SIG-M5 treated with dmso at 0.1 percent for 504 hours (cell line): ENCODE measurements around the gene MYO1C.
"Not testable (repeated sequence)": the region's sequence is repeated elsewhere in the genome, so short reads cannot be mapped to it uniquely, and the experiment has no call there.

Experiments
- DNase-seq: peaks from one replicate; lab custom pipeline; 2025; ENCODE audit not compliant: unreplicated experiment; lab: John Stamatoyannopoulos, UW

Gene MYO1C

DNA sequence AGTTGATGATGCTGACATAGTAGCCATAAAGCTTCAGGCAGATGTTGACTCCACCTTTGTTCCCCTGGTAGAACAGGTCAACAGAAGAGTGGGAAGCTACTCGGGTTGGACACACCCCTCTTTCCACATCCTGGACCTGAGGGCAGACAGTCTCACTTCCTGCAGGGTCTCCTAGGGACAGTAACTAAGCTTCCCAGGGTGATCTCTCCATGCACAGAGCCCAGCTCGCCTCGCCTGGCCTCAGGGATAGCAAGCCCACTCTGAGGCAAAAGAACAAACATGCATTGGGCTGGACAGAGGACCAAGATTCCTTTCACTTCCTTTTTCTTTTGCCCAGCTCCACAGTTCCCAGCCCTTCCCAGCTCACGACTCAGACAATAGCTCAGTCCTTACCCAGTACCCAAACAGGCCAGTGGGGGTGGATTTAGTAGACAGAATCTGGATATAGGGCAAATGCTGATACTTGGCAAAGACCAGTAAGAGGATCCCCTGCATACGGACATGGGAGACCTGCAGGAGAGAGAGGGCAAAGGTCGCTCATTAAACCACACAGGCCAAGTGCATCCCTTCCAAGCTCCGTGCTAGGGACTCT lies 16.9 kb upstream of the MYO1C start:
- no peak for DNase-seq

- DNase-seq = not testable (repeated sequence)
These were observed 16.2 kb upstream of the MYO1C start for GRCh38 chr17:1508709-1509108.

DNA sequence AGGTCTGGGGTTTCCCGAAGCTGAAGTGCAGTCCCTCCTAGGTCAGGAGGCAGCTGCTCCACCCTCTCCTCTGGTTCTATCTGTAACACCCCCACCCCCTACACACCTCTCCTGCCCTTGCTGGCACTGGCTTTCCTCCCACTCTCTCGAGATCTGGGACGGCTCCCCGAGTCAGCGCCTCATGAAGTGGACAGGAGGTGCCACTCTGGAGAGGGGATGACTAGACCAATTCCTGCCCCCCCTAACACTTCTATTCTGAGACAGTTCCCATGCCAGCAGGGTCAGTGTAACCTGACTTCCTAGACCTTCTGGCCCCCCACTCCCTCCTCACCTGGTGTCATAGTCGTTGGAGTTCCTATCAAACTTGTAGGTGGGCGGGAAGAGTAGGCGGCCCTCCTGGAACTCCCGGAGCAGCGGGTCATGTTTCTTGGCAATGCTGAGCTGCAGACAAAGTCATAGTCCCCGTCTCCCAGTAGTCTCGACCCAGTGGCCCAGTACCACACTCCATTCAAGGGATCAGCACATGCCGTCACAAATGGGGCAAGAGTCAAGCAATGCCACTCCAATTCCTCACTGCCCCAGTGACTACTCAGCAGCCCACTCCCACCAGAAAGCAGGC lies 14.3 kb upstream of the MYO1C start:
- no peak for DNase-seq

- no peak for DNase-seq
These were observed 13.1 kb upstream of the MYO1C start for GRCh38 chr17:1505586-1505985.

- DNase-seq = no peak
These were observed 12.4 kb upstream of the MYO1C start for GRCh38 chr17:1504866-1505265.

GRCh38 chr17:1503699-1504098 lies 11.2 kb upstream of the MYO1C start:
- no peak for DNase-seq

DNA sequence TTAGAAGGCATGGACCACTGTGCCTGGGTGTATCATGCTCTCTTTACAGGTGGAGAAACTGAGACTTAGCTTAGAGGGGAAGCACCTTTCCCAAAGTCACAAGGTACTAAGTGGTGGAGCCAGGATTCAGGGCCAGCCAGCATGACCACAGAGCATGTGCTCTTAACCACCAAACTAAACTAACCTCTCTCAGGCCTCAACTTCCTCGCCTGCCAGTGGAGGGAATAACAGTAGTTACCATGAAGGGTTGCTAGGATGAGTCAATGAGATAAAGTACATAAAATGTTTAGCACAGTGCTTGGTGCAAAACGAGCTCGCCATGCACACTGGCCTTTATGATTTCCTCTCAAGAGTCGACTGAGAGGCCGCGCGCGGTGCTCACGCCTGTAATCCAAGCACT lies 6.4 kb upstream of the MYO1C start:
- DNase-seq = no peak

DNA sequence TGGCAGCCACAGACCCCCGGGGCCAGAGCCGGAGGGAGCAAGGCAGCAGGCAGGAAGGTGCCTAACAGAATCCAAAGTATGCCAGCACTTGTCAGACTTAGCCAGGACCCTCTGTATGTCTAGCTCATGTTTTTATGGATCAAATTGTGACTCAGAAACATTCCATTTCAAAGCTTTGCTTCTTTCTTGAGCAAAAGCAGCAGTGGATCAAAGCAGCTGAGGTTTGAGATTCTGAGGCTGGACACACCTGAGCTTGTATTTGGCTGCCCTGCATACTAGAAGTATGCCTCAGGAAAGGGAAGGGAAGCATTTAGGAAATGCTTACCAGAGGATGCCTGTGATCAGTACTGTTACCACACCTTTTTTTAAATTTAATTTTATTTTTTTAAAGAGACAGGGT lies 5.7 kb upstream of the MYO1C start:
- no peak for DNase-seq

- DNase-seq = no peak
These were observed 5.3 kb upstream of the MYO1C start for GRCh38 chr17:1497831-1498230.

DNA sequence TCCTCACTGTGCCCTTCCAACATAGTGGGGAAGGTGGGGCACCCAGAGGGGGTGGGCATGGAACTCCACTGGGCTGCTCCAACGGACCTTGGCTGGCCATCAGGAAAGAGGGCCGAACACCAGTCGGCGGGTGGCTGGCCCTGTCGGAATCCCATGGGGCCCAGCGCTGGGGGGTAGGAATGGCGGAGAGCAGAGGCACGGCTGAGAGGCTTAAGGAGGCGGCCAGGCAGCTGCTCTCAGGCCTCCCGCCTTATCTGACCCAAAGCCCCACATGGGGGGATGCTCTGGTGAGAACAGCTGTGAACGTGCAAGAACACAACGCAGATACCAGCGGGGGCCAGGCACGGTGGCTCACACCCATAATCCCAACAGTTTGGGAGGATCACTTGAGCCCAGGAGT lies 4.4 kb upstream of the MYO1C start:
- DNase-seq = no peak

GRCh38 chr17:1495265-1495989 lies 2.9 kb upstream of the MYO1C start:
- no peak for DNase-seq

- DNase-seq = no peak
These were observed 2.3 kb upstream of the MYO1C start for GRCh38 chr17:1494736-1495253.

- no peak for DNase-seq
These were observed 1.7 kb upstream of the MYO1C start for GRCh38 chr17:1494203-1494602.

DNA sequence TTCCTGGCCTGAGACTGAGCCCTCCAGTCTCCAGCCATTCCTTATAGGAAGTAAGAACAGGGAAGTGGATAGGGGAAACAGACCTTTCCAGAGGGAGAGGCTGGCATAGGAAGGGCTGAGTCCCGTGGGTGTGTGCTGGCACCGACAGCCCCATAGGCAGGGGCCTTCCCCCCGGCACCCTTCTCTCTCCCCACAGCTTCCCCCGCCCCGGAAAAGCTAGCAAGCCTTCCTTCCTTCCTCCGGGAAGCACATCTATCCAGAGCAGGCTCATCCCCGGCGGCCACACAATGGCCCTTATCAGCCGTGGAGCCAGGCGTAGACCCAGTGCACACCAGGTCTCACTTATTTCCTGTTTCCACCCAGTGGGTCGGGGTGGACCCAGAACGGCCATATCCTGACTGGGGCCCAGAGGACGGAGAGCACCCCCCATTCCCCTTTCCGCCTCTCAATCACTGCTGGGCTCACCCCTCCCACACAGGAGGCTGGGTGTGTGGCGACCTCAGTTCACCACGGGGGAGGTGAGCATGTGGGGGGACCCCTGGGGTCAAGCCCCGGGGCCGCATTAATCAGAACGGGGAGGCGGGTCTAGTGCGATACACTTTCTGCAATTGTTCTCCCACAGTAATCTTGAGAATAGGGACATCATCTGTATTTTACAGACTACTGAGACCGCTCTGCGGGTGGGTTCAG lies 950 bp upstream of the MYO1C start:
- no peak for DNase-seq

DNA sequence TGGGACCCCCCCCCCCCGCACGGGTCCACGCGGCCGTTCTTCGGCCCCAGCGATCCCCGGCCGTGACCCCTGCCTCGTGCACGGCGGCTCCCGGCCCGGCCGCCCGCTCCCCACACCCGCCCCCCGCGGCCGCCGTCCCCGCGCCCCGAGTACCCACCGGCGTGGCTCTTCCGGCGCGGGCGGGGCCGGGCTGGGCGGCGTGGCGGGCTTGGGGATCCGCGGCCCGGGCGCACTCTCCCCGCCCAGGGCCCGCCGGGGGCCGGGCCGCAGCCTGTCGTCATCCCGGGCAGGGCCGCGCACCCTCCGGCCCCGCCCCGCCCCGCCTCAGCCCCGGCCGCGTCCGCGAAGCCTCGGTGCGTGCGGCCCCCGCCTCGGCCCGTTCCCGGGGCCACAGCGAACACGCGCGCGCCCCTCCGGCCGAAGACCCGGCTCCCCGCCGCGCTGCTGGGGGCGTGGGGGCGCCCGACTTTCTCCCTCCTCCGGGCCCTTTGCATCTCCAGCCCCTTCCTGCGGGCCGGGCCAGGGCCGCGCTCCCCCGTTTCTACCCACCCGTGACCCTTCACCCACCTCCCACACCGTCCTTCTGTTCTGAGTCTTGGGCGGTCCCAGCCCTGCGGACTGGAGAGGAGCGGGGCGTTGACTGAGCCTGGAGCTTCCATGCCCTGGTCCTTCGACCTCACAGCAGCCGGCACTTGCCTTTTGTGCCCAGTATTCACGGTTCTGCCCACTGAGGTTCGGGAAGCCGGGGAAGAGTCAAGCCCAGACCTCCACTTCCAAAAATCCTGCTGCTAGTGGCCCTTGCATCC lies 840 bp downstream of the MYO1C start:
- DNase-seq = peak; percentile 29

DNA sequence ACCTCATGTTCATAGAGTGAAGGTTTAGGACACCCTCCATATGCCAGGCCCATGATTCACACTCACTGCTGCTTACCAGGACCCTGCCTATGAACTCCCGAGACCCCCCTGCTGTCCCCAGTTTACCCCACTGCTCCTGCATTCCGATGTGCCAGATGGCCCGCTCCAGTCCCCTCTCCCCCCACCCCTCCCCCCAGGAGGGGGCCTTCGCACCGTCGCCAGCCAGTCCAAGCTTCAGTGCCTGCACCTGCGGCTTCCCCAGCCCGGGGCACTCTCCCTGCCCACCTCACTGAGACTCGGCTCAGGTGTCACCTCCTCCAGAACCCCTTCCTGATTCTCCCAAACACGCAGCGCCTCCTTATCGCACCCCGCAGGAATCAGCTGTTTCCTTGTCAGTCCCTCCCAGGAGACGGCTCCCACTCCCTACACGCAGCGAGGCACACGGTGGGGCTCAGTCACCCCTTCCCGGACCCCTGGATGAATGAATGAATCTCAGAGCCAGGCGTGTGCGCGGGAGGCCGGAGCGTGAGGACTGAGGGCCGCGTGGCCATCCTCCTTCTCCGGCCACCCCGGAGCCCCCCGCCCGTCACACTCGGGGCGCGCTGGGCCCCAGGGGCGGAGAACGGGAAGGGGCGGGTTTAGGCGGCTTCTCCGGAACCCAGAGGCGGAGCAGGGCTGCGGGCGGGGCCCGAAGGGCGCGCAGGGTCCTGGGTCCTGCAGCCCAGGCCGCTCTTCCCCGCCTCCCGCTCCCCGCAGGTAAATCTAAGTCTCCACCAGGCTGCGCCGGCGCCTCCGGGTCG lies 1.6 kb downstream of the MYO1C start:
- DNase-seq = peak; percentile 39

DNA sequence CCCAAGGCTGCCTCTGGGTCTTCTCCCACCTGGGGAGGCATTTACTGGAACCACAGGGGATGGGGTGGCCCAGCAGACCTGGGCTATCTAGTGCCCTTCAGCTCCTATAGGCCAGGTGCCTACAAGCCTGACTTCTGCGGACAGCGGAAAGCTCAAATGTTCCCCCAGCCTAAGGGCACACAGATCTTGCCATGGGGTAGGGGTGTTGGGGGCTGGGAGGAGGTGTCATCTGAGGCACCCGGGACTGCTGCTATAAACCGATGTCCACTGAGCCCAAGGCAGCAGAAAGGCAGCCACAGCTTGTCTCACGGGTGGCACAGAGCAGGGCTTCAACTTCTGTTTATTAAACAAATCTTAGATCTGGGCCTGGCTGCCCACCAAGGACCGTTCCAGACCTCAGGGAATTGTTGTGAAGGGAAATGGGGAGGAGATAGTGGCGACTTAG lies 3.6 kb downstream of the MYO1C start:
- no peak for DNase-seq

DNA sequence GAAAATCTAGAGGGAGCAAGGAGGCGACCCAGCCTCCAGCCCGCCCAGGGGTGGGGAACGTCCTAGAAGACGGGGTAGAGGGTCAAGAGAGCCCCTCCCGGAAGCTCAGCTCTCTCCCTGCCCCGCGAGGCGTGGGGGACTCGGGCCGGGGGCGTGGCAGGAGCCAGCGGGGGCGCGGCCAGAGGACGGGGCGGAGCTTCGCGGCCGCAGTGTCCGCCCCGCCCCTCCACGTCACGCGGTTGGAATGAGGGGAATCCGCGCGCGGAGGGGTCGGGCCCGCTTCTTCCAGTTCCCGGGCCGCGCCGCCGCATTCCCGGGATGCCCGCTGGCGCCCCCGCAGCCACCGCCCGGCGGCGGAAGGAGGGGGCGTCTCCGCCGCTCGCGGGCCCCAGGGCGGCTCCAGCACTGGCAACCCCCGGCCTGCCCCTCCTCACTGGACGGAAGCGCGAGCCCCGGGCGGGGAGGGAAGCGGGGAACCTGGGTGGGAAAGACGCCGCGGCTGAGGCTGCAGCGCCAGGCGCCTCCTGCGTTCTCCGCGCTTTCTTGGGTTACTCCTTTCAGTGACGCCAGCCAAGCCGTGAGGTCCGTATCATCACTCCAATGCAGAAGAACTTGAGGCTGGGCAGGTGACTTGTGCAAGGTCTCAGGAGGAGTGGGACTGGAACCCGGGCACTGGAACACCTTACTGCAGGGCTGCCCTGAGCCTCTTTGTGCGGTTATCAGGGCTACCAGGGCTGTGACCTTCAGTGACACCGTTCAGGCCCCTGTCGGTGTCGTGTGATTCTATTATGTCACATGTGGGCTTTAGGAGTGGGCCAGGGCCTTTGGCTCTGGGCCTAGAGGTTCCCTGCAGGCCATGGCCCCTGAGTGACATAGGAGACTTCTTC lies 4.3 kb downstream of the MYO1C start:
- DNase-seq = peak; percentile 13
